ENCODE results near the gene MIEN1.
"Not testable (repeated sequence)": the region's sequence is repeated elsewhere in the genome, so short reads cannot be mapped to it uniquely, and the experiment has no call there.

The MIEN1 gene

DNA sequence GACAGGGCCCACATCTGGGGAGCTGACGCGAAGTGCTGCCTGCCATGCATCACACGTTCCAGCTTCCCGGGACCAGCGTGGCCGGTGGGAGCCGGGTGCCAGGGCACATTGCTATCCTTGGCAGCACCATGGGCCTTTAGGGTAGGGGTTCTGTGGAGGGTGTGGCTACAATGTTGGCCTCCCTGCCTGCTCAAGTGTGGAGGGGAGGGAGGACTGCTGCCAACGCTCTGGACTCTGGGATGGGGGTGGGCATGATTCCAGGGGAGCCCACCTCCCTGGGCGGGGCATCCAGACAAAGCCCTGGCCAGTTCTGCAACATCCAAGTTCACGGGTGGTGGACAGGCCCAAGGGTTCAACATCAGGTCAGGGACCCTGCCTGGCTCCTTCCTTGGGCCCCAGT is 21.3 kb upstream of the MIEN1 start:
- no peak for FAIRE-seq
- no peak for TF ChIP-seq POLR2A (IDR thresholded peaks at IDR 0.05; ENCODE audit: low read depth, low read length)
- DNase-seq (ENCODE audit: insufficient read length, low spot score) = no peak

DNA sequence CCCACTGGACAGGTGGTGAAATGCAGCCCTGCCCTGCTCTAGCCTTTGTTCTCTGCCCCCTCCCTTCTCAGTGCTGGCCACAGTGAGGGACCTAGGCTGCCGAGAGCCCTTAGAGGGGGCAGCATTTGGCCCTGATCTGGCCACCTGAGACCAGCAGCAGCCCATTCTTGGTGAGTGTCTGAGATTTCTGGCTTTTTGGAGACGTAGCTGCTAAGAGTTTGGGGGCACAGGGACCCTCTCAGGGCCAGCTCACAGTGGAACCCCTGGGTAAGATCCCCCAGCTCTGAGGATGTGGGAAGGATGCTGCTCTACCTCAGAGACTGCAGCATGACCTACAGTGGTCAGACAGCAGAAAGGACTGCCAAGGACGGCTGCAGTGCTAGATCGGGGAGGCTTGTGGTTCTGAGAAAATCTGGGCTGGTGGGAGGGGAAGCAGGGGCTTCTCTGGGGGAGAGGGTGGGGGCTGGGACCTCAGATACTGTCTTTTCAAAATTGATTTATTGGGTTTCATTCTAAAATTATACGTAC is 20.7 kb upstream of the MIEN1 start:
- DNase-seq (ENCODE audit: insufficient read length, low spot score) (no peak), FAIRE-seq (no peak)
- TF ChIP-seq POLR2A (IDR thresholded peaks at IDR 0.05; ENCODE audit: low read depth, low read length) = no peak

DNA sequence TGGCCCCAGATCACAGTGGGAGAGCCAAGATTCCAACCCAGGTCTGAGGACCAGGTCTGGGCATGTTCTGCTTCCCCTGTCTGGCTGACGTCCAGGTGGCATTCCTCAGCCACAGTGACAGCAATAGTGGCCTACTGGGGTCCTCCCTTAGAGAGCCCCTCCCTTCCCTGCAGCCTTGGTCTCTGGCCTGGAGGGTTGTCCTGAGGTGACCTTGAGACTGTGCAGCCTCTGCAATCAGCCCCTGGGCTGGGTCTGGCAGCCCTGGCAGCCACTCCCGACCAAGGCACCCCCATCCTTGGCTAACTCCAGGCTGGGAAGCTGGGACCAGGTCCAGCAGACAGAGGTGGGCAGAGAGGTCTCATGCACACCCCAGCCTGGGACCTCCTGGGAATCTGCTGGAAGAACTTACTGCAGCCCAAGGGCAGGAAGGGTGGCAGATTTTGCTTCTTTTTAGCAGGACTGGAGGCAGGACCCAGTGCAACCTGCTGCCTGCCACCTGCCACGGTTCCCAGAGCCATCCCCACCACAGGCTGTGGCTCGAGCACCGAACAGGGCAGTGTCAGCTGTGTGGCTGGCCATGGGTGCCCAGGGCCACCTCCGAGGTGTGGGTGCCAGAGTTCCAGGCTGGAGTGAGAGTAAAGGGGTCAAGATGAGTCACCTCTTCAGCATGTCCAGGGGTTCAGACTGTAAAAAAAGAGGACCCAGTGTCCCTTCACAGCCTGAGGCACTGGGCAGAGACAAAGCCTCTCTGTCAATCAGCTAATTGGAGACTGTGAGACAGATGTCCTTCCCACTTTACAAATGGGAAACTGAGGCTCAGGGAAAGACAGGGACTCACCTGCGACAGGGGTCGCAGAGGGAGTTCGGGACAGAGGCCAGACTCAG is 20.0 kb upstream of the MIEN1 start:
- FAIRE-seq (no peak), DNase-seq (ENCODE audit: insufficient read length, low spot score) (no peak)
- no peak for TF ChIP-seq POLR2A (IDR thresholded peaks at IDR 0.05; ENCODE audit: low read depth, low read length)

DNA sequence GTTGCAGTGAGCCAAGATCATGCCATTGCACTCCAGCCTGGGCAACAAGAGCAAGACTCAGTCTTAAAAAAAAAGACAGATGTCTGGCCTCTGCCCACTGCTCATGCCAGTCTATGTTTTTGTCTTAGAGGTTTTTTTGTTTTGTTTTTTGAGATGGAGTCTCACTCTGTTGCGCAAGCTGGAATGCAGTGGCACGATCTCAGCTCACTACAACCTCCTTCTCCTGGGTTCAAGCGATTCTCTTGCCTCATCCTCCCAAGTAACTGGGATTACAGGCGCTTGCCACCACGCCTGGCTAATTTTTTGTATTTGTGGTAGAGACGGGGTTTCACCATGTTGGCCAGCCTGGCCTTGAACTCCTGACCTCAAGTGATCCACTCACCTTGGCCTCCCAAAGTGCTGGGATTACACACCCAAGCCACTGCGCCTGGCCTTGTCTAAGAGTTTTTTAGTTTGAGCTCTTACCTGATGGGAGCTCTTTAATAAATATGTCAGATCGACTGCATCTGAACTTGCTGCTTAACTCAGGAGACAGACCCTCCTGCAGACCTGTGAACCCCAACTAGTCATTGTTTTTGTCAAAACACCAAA is 18.2 kb upstream of the MIEN1 start:
- not testable (repeated sequence) for FAIRE-seq; DNase-seq (ENCODE audit: insufficient read length, low spot score)

DNA sequence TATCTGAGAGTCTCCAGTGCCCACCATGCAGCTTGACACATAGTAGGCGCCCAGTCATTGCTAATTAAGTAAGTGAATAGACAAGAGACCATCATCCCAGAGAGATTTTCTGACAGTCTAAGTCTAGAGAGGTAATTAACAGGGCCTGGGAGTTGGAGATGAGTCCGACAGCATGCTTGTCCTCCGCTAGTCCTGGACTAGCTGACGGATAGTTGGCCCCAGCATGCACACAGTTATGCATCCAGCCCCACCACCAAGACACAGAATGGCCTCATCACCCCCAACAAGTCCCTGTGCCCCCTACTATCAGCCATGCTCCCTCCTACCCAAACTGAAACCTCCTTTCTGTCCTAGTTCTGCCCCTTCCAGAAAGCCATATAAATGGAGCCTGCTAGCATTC is 17.4 kb upstream of the MIEN1 start:
- no peak for FAIRE-seq
- TF ChIP-seq POLR2A (IDR thresholded peaks at IDR 0.05; ENCODE audit: low read depth, low read length) = no peak
- no peak for DNase-seq (ENCODE audit: insufficient read length, low spot score)

DNA sequence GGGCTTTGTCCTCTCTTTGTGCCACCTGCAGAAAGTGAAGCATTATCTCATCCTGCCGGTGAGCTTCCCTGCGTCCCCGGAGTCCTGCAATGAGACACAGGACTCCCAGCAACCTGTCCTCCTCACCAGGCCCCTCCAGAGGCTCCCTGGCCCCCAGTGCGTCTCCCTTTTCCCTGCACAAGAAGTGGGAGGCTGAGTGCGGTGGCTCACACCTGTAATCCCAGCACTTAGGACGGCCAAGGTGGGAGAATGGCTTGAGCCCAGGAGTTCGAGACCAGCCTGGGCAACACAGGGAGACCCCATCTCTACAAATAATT is 15.8 kb upstream of the MIEN1 start:
- DNase-seq (ENCODE audit: insufficient read length, low spot score) (no peak), FAIRE-seq (no peak)
- TF ChIP-seq POLR2A (IDR thresholded peaks at IDR 0.05; ENCODE audit: low read depth, low read length) = no peak

DNA sequence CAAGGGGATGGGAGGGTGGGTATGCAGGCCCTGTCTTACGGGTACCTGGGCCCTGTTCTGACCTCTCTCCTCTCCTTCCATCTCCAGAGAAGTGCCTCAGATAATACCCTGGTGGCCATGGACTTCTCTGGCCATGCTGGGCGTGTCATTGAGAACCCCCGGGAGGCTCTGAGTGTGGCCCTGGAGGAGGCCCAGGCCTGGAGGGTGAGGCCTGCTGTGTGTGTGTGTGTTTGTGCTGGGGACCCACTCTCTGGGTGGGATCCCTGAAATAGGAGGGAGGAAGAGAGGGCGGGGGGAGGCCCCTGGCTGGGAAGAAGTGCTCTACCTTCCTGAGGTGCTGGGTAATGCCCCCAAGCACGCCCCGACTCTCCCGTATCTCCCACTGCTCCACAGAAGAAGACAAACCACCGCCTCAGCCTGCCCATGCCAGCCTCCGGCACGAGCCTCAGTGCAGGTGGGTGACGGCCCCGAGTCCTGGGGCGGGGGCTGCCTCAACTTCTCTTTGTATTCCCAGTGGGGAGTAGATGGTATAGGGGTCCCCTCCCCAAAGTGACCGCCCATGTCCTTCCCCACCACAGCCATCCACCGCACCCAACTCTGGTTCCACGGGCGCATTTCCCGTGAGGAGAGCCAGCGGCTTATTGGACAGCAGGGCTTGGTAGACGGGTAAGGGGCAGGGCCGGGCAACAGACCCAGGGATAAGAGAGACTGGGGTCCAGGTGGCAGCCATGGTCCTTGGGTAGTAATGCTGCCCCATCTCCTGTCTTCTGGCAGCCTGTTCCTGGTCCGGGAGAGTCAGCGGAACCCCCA is 15.2 kb upstream of the MIEN1 start:
- no peak for TF ChIP-seq POLR2A (IDR thresholded peaks at IDR 0.05; ENCODE audit: low read depth, low read length)
- FAIRE-seq (no peak), DNase-seq (ENCODE audit: insufficient read length, low spot score) (no peak)

DNA sequence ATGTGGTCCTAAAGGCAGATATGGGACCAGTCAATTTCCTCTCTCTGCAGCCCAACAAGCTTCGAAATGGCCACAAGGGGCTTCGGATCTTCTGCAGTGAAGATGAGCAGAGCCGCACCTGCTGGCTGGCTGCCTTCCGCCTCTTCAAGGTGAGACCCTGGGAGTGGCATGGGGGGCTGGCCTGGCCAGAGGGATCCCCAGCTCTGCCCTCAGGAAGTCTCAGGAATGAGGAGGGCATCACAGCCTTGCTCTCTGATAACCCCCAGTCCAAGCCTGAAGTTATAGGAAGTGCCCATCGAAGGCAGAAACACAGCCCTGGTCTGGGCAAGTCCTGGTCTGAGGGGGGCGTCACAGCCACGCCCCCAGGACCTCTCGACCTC is 14.5 kb upstream of the MIEN1 start:
- no peak for DNase-seq (ENCODE audit: insufficient read length, low spot score)
- no peak for TF ChIP-seq POLR2A (IDR thresholded peaks at IDR 0.05; ENCODE audit: low read depth, low read length)
- FAIRE-seq = no peak

DNA sequence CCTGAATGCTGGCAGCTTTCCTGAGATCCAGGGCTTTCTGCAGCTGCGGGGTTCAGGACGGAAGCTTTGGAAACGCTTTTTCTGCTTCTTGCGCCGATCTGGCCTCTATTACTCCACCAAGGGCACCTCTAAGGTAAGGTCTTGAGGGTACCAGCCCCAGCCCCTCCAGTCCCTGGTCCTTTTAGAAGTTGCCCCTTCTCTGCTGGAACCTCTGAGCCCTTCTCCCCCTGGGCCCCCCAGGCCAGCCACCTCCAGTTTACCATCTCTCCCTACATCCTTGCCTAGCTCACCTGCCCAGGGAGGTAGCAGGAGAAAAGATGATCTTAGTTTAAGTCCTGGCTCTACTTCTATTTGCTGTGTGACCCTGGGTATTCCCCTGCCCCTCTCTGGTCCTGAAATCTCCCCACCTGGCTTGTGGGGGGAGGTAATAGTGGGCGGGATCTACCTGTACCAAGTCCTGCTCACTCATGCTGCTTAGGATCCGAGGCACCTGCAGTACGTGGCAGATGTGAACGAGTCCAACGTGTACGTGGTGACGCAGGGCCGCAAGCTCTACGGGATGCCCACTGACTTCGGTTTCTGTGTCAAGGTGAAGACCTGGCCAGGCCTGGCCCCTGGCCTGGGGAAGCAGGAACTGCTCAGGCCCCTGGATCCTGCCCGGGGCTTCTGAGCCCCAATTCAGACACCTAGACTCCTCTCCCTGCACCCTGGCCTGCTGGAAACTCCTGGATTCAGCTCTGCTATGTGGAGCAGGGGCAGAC is 13.9 kb upstream of the MIEN1 start:
- FAIRE-seq (no peak), DNase-seq (ENCODE audit: insufficient read length, low spot score) (no peak)
- no peak for TF ChIP-seq POLR2A (IDR thresholded peaks at IDR 0.05; ENCODE audit: low read depth, low read length)

DNA sequence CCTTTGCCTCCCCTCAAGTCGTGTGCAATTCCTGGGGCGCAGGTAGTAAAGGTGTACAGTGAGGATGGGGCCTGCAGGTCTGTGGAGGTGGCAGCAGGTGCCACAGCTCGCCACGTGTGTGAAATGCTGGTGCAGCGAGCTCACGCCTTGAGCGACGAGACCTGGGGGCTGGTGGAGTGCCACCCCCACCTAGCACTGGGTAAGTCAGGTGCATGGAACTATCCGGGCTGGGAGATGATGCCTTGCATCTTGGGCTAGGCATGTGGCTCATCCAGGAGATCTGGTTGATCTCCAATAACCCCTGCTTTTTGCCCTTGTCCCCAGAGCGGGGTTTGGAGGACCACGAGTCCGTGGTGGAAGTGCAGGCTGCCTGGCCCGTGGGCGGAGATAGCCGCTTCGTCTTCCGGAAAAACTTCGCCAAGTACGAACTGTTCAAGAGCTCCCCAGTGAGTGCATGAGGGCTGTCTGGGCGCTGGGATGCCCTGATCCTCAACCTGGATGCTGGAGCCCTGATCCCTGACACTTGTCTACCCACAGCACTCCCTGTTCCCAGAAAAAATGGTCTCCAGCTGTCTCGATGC is 12.6 kb upstream of the MIEN1 start:
- FAIRE-seq = no peak
- DNase-seq (ENCODE audit: insufficient read length, low spot score) = no peak
- no peak for TF ChIP-seq POLR2A (IDR thresholded peaks at IDR 0.05; ENCODE audit: low read depth, low read length)

DNA sequence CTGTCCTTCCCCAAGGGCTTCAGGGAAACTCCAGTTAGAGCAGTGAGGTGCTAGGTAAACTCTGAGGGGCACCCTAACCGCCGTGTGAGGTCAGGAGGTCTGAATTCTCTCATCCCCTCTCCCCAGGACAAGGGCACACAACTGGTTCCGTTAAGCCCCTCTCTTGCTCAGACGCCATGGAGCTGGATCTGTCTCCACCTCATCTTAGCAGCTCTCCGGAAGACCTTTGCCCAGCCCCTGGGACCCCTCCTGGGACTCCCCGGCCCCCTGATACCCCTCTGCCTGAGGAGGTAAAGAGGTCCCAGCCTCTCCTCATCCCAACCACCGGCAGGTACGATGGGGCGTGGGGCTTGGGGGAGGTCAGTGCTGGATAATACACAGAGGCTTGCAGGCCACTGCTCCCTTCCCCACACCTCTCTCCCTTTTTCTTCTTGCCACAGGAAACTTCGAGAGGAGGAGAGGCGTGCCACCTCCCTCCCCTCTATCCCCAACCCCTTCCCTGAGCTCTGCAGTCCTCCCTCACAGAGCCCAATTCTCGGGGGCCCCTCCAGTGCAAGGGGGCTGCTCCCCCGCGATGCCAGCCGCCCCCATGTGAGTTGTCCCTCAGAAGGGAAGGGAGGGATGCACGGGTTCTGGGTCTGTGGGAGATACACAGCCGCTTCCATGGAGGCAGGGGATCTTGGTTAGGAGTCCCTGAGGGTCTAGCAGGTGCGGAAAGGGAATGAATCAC is 12.0 kb upstream of the MIEN1 start:
- DNase-seq (ENCODE audit: insufficient read length, low spot score) = no peak
- no peak for FAIRE-seq
- no peak for TF ChIP-seq POLR2A (IDR thresholded peaks at IDR 0.05; ENCODE audit: low read depth, low read length)

DNA sequence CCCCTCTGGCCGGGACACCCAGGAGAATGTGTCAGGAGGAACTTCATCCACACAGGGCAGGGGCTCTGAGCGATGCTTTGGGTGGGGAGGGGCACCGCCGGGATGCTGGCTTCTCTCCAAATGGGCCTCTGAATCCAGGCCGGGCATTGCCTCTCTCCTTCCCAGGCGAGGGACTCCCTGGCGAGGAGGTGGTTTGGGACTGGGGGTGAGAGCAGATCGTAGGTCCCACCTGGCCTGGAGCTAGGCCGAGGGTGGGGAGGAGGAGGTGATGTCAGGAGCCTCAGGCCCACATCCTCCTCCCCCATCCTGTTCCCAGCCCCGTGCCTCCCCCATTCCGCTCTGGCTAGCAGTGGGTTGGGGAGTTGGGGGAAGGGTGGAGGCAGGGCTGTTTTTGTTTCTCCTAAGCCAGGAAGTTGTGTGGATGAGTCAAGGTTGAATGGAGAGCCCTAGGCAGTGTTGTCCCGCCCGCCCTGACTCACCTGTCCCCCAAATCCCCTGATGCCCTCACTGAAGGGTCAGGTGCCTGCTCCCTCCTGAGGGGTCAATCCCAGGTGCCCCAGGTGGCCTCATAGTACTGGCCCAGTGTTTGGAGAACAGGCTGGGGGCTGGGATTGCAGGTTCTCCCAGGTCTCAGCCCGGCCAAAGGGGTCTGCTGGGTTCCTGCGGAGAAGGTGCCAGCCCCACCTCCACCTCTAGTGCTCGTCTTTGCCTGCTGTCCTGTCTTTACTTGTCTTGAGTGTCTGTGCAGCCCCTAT is 10.2 kb upstream of the MIEN1 start:
- FAIRE-seq (no peak), DNase-seq (ENCODE audit: insufficient read length, low spot score) (peak; percentile 86)
- no peak for TF ChIP-seq POLR2A (IDR thresholded peaks at IDR 0.05; ENCODE audit: low read depth, low read length)
